HG02973 (cell line): ENCODE results near the gene FPR3.
"Not testable (repeated sequence)": the region's sequence is repeated elsewhere in the genome, so short reads cannot be mapped to it uniquely, and the experiment has no call there.

Experiments
- ATAC-seq: cut with Tn5 transposase; IDR thresholded peaks from one replicate; pipeline ENCODE4 v1.9.1; 2021; ENCODE audit warnings: moderate library complexity; ENCODE audit not compliant: unreplicated experiment

The FPR3 gene

GRCh38 chr19:51783372-51783771 is 11.6 kb upstream of the FPR3 start:
- ATAC-seq, result no peak

GRCh38 chr19:51784109-51784785 is 10.7 kb upstream of the FPR3 start:
- no peak for ATAC-seq

- no peak for ATAC-seq
Measured at GRCh38 chr19:51784922-51785690, 9.9 kb upstream of the FPR3 start.

- no peak for ATAC-seq
Measured at GRCh38 chr19:51786646-51787494, 8.1 kb upstream of the FPR3 start.

- no peak for ATAC-seq
Measured at GRCh38 chr19:51788029-51788428, 6.9 kb upstream of the FPR3 start.

GRCh38 chr19:51789061-51789795 is 5.7 kb upstream of the FPR3 start:
- no peak for ATAC-seq

- ATAC-seq, result no peak
Measured at GRCh38 chr19:51792932-51793331, 2.0 kb upstream of the FPR3 start.

- no peak for ATAC-seq
Measured at GRCh38 chr19:51793994-51794393, 963 bp upstream of the FPR3 start.

GRCh38 chr19:51796195-51796679 is 1.3 kb downstream of the FPR3 start:
- no peak for ATAC-seq

GRCh38 chr19:51797480-51797879 is 2.5 kb downstream of the FPR3 start:
- no peak for ATAC-seq

GRCh38 chr19:51798062-51798461 is 3.1 kb downstream of the FPR3 start:
- ATAC-seq, result no peak

- no peak for ATAC-seq
Measured at GRCh38 chr19:51799034-51799773, 4.2 kb downstream of the FPR3 start.

- ATAC-seq, result no peak
Measured at GRCh38 chr19:51799774-51800472, 5.0 kb downstream of the FPR3 start.

- no peak for ATAC-seq
Measured at GRCh38 chr19:51800473-51801244, 5.7 kb downstream of the FPR3 start.

- ATAC-seq, result no peak
Measured at GRCh38 chr19:51802775-51803174, 7.8 kb downstream of the FPR3 start.

GRCh38 chr19:51803519-51803918 is 8.6 kb downstream of the FPR3 start:
- ATAC-seq, result no peak

GRCh38 chr19:51803967-51804366 is 9.0 kb downstream of the FPR3 start:
- ATAC-seq, result no peak

- not testable (repeated sequence) for ATAC-seq
Measured at GRCh38 chr19:51804789-51805188, 9.8 kb downstream of the FPR3 start.

- ATAC-seq, result not testable (repeated sequence)
Measured at GRCh38 chr19:51805396-51805795, 10.4 kb downstream of the FPR3 start.
